GM12878 (cell line): ENCODE results near the gene ACAP1.

Experiments
- CREM ChIP-seq: IDR thresholded peaks from 2 replicates; pipeline ENCODE4 v1.6.1; 2014; ENCODE audit warnings: antibody characterized with exemption, low read depth
- GABPA ChIP-seq: IDR thresholded peaks from 2 replicates; pipeline ENCODE4 v1.6.1; 2014; ENCODE audit warnings: antibody characterized with exemption, low read depth, mild to moderate bottlenecking, inconsistent platforms
- NR2C1 ChIP-seq: fragments of 450-650 bp; IDR thresholded peaks from 2 replicates; pipeline ENCODE4 v1.6.1; 2017; ENCODE audit warnings: antibody characterized with exemption, mild to moderate bottlenecking, moderate library complexity

DNA sequence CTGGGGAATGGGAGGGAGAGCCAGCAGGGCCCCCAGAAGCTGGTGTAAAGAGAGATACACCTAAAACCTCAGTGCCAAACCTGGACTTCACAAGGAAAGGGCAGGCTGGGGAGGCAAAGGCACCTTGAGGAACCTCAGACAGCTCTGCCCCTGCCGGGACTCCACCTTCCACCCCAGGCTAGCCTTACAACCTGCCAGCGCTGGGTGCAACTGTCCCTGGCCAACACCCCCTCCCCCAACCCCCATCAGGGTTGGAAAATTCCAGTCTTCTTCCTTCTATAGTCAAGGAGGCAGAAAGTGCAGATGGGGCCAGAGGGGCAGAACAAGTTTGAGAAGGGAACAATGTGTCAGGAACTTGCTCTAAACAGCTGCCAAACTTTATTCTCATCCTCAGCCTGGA, 44.1 kb upstream of the ACAP1 start:
- no peak for TF ChIP-seq NR2C1
- TF ChIP-seq GABPA = no peak
- TF ChIP-seq CREM = no peak
